ENCODE measurements around the gene LIPG. TPM values are rescaled to one million over a fixed set of nuclear protein-coding genes. Genes with fewer than 3 reads are reported as not detected.

LIPG gene
- total and polyA plus RNA-seq, 5 donors from 2014 or later = not detected

DNA sequence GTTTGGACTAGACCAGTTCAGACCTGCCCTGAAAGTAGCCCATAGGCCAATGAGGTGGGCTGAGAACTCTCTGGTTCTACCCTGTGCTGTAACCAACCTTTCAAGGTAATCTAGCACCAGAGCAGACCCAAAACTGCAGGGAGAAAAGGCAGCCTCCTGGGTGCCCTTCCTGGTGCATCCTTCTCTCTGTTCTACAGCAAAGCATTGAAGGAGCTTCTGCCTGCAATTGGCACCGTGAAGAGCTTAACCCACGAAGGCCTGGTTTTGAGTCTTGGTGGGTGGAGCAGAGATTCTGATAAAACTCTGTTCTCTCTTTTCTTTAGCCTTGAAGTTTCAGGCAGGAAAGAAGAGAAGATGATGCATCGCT lies 55.5 kb downstream of the LIPG start:
- Histone ChIP-seq H3K4me3 (ENCODE audit: low read depth, low read length) (no peak overlapping the region), H3K27ac (ENCODE audit: insufficient read depth, low read length, poor library complexity, severe bottlenecking) (no peak overlapping the region), H3K4me1 (ENCODE audit: control insufficient read depth, insufficient read depth, low read length, poor library complexity, severe bottlenecking) (no peaks in the 10 kb centered on the region), H3K36me3 (ENCODE audit: control insufficient read depth, insufficient read depth, low read length) (no peaks in the 10 kb centered on the region), H3K9me3 (ENCODE audit: control insufficient read depth in 2 of 2, low read length in 2 of 2) (no peaks in the 10 kb centered on the region), H3K27me3 (ENCODE audit: control insufficient read depth, insufficient read depth, low read length) (no peaks in the 10 kb centered on the region)
- DNase-seq (no peak), ATAC-seq (ENCODE audit: low read depth in 2 of 2) (no peak)
- peaks cover 0 to 2% (median 0%) of the 10 kb centered on the region in 7 donors for H3K9me3 Mint-ChIP-seq
- H3K27ac Mint-ChIP-seq = no peak overlapping the region
- H3K4me1 Mint-ChIP-seq = peaks cover 0 to 5% (median 0%) of the 10 kb centered on the region in 4 donors
- no peak overlapping the region for H3K4me3 Mint-ChIP-seq
- H3K36me3 Mint-ChIP-seq = no peaks in the 10 kb centered on the region
- peaks cover 20% of the 10 kb centered on the region for H3K27me3 Mint-ChIP-seq

DNA sequence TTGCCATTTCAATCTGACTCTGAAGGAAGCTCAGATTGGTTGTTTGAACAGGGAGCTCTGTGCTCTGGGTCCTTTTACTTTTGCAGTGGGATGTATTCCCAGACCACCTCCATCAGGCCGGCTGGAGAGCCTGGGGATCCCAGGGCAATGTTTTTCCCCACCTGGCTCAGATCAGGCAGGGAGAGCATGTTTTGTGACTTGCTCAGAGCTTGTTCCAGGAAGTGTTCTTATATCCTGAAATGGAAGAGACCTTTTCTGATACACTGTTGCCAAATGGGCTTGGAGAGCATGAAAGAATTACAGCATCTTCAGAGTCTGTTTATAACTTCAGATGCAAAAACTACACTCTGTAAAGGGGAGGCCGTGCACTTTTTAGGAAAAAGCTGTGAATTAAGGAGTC lies 56.0 kb downstream of the LIPG start:
- H3K9me3 ChIP-seq (ENCODE audit: control insufficient read depth in 2 of 2, low read length in 2 of 2) = no peaks in the 10 kb centered on the region
- Mint-ChIP-seq H3K27me3 (peaks cover 26% of the 10 kb centered on the region), H3K27ac (no peak overlapping the region), H3K9me3 (peaks cover 0 to 3% (median 0%) of the 10 kb centered on the region in 7 donors), H3K4me3 (no peak overlapping the region), H3K4me1 (no peaks in the 10 kb centered on the region), H3K36me3 (no peaks in the 10 kb centered on the region)
- H3K4me3 ChIP-seq (ENCODE audit: low read depth, low read length) = no peak overlapping the region
- ATAC-seq (ENCODE audit: low read depth in 2 of 2) (no peak), DNase-seq (no peak)
- no peaks in the 10 kb centered on the region for H3K27me3 ChIP-seq (ENCODE audit: control insufficient read depth, insufficient read depth, low read length)
- no peaks in the 10 kb centered on the region for H3K36me3 ChIP-seq (ENCODE audit: control insufficient read depth, insufficient read depth, low read length)
- no peaks in the 10 kb centered on the region for H3K4me1 ChIP-seq (ENCODE audit: control insufficient read depth, insufficient read depth, low read length, poor library complexity, severe bottlenecking)
- no peak overlapping the region for H3K27ac ChIP-seq (ENCODE audit: insufficient read depth, low read length, poor library complexity, severe bottlenecking)

DNA sequence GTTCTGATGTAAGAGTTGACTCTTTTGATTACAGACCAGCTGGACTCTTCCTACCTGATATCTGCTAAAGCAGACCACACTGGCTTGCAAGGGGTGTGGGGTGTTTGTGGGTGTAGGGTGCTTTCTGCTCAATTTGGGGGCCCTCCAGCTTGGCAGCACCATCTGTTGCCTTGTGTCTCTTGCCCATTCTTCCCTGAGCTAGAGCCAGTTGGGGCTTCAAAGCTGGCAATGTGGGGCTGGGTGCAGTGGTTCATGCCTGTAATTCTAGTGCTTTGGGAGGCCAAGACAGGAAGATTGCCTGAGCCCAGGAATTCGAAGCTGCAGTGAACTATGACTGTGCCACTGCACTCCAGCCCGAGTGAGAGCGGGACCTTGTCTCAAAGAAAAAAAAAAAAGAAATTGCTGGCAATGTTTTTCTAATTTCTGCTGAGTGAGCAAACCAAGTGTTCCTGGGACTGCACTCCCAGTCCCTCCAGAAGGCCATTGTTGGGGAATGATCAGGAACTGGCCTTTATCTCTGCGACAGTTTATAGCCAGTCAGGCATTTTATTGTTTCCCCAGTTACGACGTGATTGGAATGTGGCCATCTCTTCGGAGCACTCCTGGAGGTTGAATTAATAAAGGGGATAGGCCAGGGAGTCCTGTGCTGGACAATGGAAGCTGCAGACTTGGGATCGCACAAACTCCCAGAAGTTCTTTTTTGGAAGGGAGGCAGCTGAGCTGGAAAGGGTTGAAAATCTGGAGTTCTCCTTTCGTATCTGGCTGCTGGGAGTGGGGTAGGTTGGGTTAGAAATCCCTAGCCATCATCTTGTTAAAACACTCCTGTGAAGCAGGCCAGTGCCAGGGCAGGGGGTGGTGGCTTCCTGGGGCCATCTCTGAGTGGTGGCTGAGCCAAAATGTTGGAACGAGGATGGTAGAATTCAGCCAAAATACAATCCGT lies 57.2 kb downstream of the LIPG start:
- no peaks in the 10 kb centered on the region for H3K4me1 ChIP-seq (ENCODE audit: control insufficient read depth, insufficient read depth, low read length, poor library complexity, severe bottlenecking)
- no peak overlapping the region for H3K27ac ChIP-seq (ENCODE audit: insufficient read depth, low read length, poor library complexity, severe bottlenecking)
- H3K9me3 Mint-ChIP-seq = peaks cover 0 to 3% (median 0%) of the 10 kb centered on the region in 7 donors
- no peaks in the 10 kb centered on the region for H3K27me3 ChIP-seq (ENCODE audit: control insufficient read depth, insufficient read depth, low read length)
- H3K27me3 Mint-ChIP-seq = peaks cover 35% of the 10 kb centered on the region
- H3K27ac Mint-ChIP-seq = peak overlapping the region in 1 of 3 donors; percentile 57
- H3K9me3 ChIP-seq (ENCODE audit: control insufficient read depth in 2 of 2, low read length in 2 of 2) = no peaks in the 10 kb centered on the region
- H3K4me3 Mint-ChIP-seq = no peak overlapping the region
- no peaks in the 10 kb centered on the region for H3K36me3 ChIP-seq (ENCODE audit: control insufficient read depth, insufficient read depth, low read length)
- no peak overlapping the region for H3K4me3 ChIP-seq (ENCODE audit: low read depth, low read length)
- H3K36me3 Mint-ChIP-seq = no peaks in the 10 kb centered on the region
- DNase-seq (no peak), ATAC-seq (ENCODE audit: low read depth in 2 of 2) (no peak)
- no peaks in the 10 kb centered on the region for H3K4me1 Mint-ChIP-seq

DNA sequence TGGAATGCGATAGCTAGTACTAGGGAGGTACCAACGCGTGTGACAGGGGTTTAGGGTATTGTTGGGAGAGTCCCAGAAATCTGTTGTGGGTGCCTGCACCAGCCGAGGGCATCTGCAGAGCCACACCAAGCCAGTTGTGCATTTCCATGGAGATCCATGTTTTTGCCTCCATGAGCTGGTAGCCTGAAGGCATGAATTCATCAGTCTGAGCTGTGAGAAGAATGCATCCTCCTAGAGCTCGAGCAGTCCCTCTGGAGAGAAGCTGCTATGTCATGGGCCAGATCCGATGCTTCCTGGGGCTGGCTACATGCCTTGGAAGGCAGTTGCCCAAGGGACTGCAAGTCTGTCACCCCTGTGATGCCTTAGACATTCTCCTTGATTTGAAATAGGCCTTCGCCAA lies 57.9 kb downstream of the LIPG start:
- Mint-ChIP-seq H3K27ac (no peak overlapping the region), H3K4me3 (no peak overlapping the region)
- no peak overlapping the region for H3K27ac ChIP-seq (ENCODE audit: insufficient read depth, low read length, poor library complexity, severe bottlenecking)

DNA sequence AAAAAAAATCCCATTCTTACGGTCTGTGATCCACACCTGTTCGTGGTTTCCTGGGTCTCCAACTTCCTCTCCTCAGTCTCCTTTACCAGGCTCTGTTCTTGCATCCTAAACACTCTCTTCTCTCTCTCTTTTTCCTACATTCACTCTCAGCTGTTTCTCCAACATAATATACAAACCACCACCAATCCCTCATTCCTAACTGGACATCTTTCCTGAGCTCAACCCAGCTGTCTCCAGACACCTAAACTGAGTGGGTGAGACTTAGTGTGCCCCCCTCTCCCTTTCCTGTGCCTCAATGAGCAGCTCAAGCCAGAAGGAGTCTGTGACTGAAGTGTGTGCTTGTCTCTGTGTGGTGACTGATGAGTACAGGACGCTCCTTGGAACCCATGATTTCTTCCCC lies 59.4 kb downstream of the LIPG start:
- Mint-ChIP-seq H3K4me1 (no peaks in the 10 kb centered on the region), H3K9me3 (peaks cover 0 to 4% (median 0%) of the 10 kb centered on the region in 7 donors), H3K36me3 (no peaks in the 10 kb centered on the region), H3K27ac (no peak overlapping the region), H3K27me3 (peaks cover 50% of the 10 kb centered on the region), H3K4me3 (no peak overlapping the region)
- no peaks in the 10 kb centered on the region for H3K4me1 ChIP-seq (ENCODE audit: control insufficient read depth, insufficient read depth, low read length, poor library complexity, severe bottlenecking)
- H3K36me3 ChIP-seq (ENCODE audit: control insufficient read depth, insufficient read depth, low read length) = no peaks in the 10 kb centered on the region
- no peaks in the 10 kb centered on the region for H3K9me3 ChIP-seq (ENCODE audit: control insufficient read depth in 2 of 2, low read length in 2 of 2)
- no peak overlapping the region for H3K27ac ChIP-seq (ENCODE audit: insufficient read depth, low read length, poor library complexity, severe bottlenecking)
- ATAC-seq (ENCODE audit: low read depth in 2 of 2) (no peak), DNase-seq (no peak)
- H3K27me3 ChIP-seq (ENCODE audit: control insufficient read depth, insufficient read depth, low read length) = no peaks in the 10 kb centered on the region
- H3K4me3 ChIP-seq (ENCODE audit: low read depth, low read length) = no peak overlapping the region

More for the DNA sequence above, 57.9 kb downstream of the LIPG start:
- no peak overlapping the region for H3K4me3 ChIP-seq (ENCODE audit: low read depth, low read length)
- no peaks in the 10 kb centered on the region for H3K4me1 ChIP-seq (ENCODE audit: control insufficient read depth, insufficient read depth, low read length, poor library complexity, severe bottlenecking)
- peaks cover 0 to 3% (median 0%) of the 10 kb centered on the region in 7 donors for H3K9me3 Mint-ChIP-seq
- ATAC-seq (ENCODE audit: low read depth in 2 of 2) (no peak), DNase-seq (no peak)
- peaks cover 40% of the 10 kb centered on the region for H3K27me3 Mint-ChIP-seq
- no peaks in the 10 kb centered on the region for H3K36me3 ChIP-seq (ENCODE audit: control insufficient read depth, insufficient read depth, low read length)
- H3K27me3 ChIP-seq (ENCODE audit: control insufficient read depth, insufficient read depth, low read length) = no peaks in the 10 kb centered on the region
- H3K36me3 Mint-ChIP-seq = no peaks in the 10 kb centered on the region
- no peaks in the 10 kb centered on the region for H3K4me1 Mint-ChIP-seq
- H3K9me3 ChIP-seq (ENCODE audit: control insufficient read depth in 2 of 2, low read length in 2 of 2) = no peaks in the 10 kb centered on the region

DNA sequence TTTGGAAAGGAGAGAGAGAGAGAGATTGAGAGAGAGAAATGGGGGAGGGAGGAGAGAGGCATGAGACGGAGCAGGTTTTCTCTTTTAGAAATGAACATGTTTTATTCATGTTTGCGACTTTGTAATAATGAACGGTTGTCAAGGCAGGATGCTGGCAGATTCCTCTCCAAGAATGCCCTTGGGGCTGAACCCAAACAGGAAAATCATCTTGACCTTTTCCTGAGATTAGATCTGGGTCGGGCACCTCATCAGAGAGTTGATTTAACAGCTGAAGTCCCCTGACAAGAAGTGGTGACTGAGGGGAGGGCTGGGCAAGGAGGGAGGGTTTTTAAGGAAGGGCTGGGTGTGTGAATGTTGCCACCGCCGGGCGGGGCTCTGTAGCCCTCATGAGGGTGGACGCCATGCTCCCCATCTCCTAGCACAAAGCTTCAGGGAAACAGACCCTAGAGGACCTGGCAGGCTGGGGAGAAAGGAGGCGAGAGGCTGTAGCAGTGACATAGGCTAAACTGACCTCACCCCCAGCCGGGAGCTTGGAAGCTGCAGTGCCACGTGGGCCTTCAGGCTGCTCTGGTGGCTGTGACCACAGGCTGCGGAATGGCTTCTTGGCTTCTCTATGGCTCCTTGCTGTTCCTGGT lies 60.0 kb downstream of the LIPG start:
- Histone ChIP-seq H3K27me3 (ENCODE audit: control insufficient read depth, insufficient read depth, low read length) (no peaks in the 10 kb centered on the region), H3K36me3 (ENCODE audit: control insufficient read depth, insufficient read depth, low read length) (no peaks in the 10 kb centered on the region), H3K9me3 (ENCODE audit: control insufficient read depth in 2 of 2, low read length in 2 of 2) (no peaks in the 10 kb centered on the region), H3K4me1 (ENCODE audit: control insufficient read depth, insufficient read depth, low read length, poor library complexity, severe bottlenecking) (no peaks in the 10 kb centered on the region), H3K4me3 (ENCODE audit: low read depth, low read length) (no peak overlapping the region), H3K27ac (ENCODE audit: insufficient read depth, low read length, poor library complexity, severe bottlenecking) (no peak overlapping the region)
- H3K4me3 Mint-ChIP-seq = no peak overlapping the region
- DNase-seq = no peak
- no peaks in the 10 kb centered on the region for H3K4me1 Mint-ChIP-seq
- H3K27ac Mint-ChIP-seq = no peak overlapping the region
- peaks cover 0 to 4% (median 0%) of the 10 kb centered on the region in 7 donors for H3K9me3 Mint-ChIP-seq
- ATAC-seq (ENCODE audit: low read depth in 2 of 2) = no peak
- H3K36me3 Mint-ChIP-seq = no peaks in the 10 kb centered on the region
- H3K27me3 Mint-ChIP-seq = peaks cover 50% of the 10 kb centered on the region

DNA sequence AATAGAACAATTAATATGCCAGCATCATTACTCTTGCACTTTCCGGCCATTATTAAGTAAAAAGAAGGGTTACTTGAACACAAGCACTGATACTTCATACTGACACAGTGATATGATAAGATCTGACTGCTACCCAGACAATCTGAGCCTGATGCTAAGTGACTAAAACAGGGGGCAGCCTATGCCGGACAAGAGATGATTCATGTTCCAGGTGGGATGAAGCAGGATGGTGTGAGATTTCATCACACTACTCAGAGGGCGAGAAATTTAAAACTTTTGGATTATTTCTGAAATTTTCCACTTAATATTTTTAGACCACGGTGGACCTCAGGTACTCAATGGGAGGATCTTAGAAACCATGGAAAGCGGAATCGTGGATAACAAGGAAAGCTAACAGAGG lies 61.7 kb downstream of the LIPG start:
- H3K4me3 Mint-ChIP-seq = no peak overlapping the region
- Histone ChIP-seq H3K27me3 (ENCODE audit: control insufficient read depth, insufficient read depth, low read length) (no peaks in the 10 kb centered on the region), H3K4me1 (ENCODE audit: control insufficient read depth, insufficient read depth, low read length, poor library complexity, severe bottlenecking) (no peaks in the 10 kb centered on the region), H3K4me3 (ENCODE audit: low read depth, low read length) (no peak overlapping the region), H3K36me3 (ENCODE audit: control insufficient read depth, insufficient read depth, low read length) (no peaks in the 10 kb centered on the region), H3K9me3 (ENCODE audit: control insufficient read depth in 2 of 2, low read length in 2 of 2) (no peaks in the 10 kb centered on the region), H3K27ac (ENCODE audit: insufficient read depth, low read length, poor library complexity, severe bottlenecking) (no peak overlapping the region)
- H3K9me3 Mint-ChIP-seq = peaks cover 0 to 4% (median 0%) of the 10 kb centered on the region in 7 donors
- ATAC-seq (ENCODE audit: low read depth in 2 of 2) (no peak), DNase-seq (no peak)
- no peak overlapping the region for H3K27ac Mint-ChIP-seq
- H3K4me1 Mint-ChIP-seq = no peaks in the 10 kb centered on the region
- H3K36me3 Mint-ChIP-seq = no peaks in the 10 kb centered on the region
- peaks cover 50% of the 10 kb centered on the region for H3K27me3 Mint-ChIP-seq
